ENCODE measurements around the gene BMX. TPM values are rescaled to one million over a fixed set of nuclear protein-coding genes. Genes with fewer than 3 reads are reported as not detected.
A peak's percentile ranks its signal among the peaks of the same experiment; 100 is the strongest.

The BMX gene
- total and polyA plus RNA-seq, 7 donors = 0.39 to 1.2 (median 0.56) TPM

- 67 to 82% (median 71%) methylated on average over 4 to 9 of the region's 9 CpGs for WGBS, 3 donors
- no peak for TF ChIP-seq CTCF (IDR thresholded peaks at IDR 0.05)
- Histone ChIP-seq H3K4me3 (no peak overlapping the region), H3K9me3 (no peaks in the 10 kb centered on the region), H3K4me1 (peaks cover 6% of the 10 kb centered on the region), H3K27ac (no peak overlapping the region), H3K36me3 (ENCODE audit: insufficient read depth in 1 of 2, low read depth in 1 of 2) (no peaks in the 10 kb centered on the region), H3K27me3 (ENCODE audit: insufficient read depth in 3 of 3, low read length in 2 of 3) (no peaks in the 10 kb centered on the region)
- ATAC-seq (no peak), DNase-seq (no peak)
- intact Hi-C loops (cut with DNase I) = loop anchor here in 1 of 2 donors (5.0 kb wide), 1 partner anchor 119 kb away; no protein-coding TSS in a partner anchor
These were observed 34.5 kb upstream of the BMX start for GRCh38 chrX:15465896-15466651.

GRCh38 chrX:15468036-15468435 is 32.6 kb upstream of the BMX start:
- Histone ChIP-seq H3K27ac (peak overlapping the region; percentile 40), H3K4me3 (no peak overlapping the region), H3K27me3 (ENCODE audit: insufficient read depth in 3 of 3, low read length in 2 of 3) (no peaks in the 10 kb centered on the region), H3K36me3 (ENCODE audit: insufficient read depth in 1 of 2, low read depth in 1 of 2) (peaks cover 0 to 4% of the 10 kb centered on the region in 2 donors), H3K4me1 (peaks cover 6% of the 10 kb centered on the region), H3K9me3 (no peaks in the 10 kb centered on the region)
- ATAC-seq (peak; percentile 71 to 79 (median 73)), DNase-seq (peak; percentile 18 to 50)
- peak; percentile 17 for TF ChIP-seq CTCF (IDR thresholded peaks at IDR 0.05)
- intact Hi-C loops (cut with DNase I) = loop anchor here (2.0 to 5.0 kb wide), 2 partner anchors 119 to 121 kb away; no protein-coding TSS in a partner anchor
- 4 to 26% (median 9%) methylated on average over 4 of the region's 4 CpGs for WGBS, 3 donors

- Histone ChIP-seq H3K27ac (peak overlapping the region; percentile 39), H3K9me3 (no peaks in the 10 kb centered on the region), H3K4me1 (peaks cover 6% of the 10 kb centered on the region), H3K36me3 (ENCODE audit: insufficient read depth in 1 of 2, low read depth in 1 of 2) (peaks cover 0 to 4% of the 10 kb centered on the region in 2 donors), H3K27me3 (ENCODE audit: insufficient read depth in 3 of 3, low read length in 2 of 3) (no peaks in the 10 kb centered on the region), H3K4me3 (no peak overlapping the region)
- TF ChIP-seq CTCF (IDR thresholded peaks at IDR 0.05) = no peak
- WGBS, 3 donors = 73 to 94% (median 93%) methylated on average over 1 of the region's 1 CpG
- intact Hi-C loops (cut with DNase I) = loop anchor here (2.0 to 5.0 kb wide), 2 partner anchors 121 to 122 kb away; no protein-coding TSS in a partner anchor
- DNase-seq (no peak), ATAC-seq (no peak)
These were observed 31.0 kb upstream of the BMX start for GRCh38 chrX:15469613-15470012.

- Histone ChIP-seq H3K9me3 (no peaks in the 10 kb centered on the region), H3K4me1 (no peaks in the 10 kb centered on the region), H3K4me3 (no peak overlapping the region), H3K27me3 (ENCODE audit: insufficient read depth in 3 of 3, low read length in 2 of 3) (no peaks in the 10 kb centered on the region), H3K36me3 (ENCODE audit: insufficient read depth in 1 of 2, low read depth in 1 of 2) (peaks cover 0 to 4% of the 10 kb centered on the region in 2 donors), H3K27ac (peak overlapping the region; percentile 1)
- TF ChIP-seq CTCF (IDR thresholded peaks at IDR 0.05) = peak; percentile 65
- WGBS, 3 donors = 23 to 64% (median 43%) methylated on average over 3 of the region's 3 CpGs
- intact Hi-C loops (cut with DNase I) = no loop called here
- ATAC-seq (peak; percentile 65 to 91 (median 79)), DNase-seq (peak; percentile 46 to 77)
These were observed 29.6 kb upstream of the BMX start for GRCh38 chrX:15471028-15471427.

All from psoas muscle (tissue), 8 donors.